ENCODE measurements around the gene MMEL1.

GRCh38 chr1:2610036-2610959 is 22.5 kb downstream of the MMEL1 start:
- TF ChIP-seq CTCF (conservative IDR thresholded peaks at IDR 0.05), result no peak
- no peak for TF ChIP-seq ZFX (IDR thresholded peaks at IDR 0.05)

All from C4-2B (cell line).